Ecto neural progenitor cell (in vitro differentiated cells): ENCODE measurements around the gene ARHGAP8.
A peak's percentile ranks its signal among the peaks of the same experiment; 100 is the strongest.
"Not testable (repeated sequence)": the region's sequence is repeated elsewhere in the genome, so short reads cannot be mapped to it uniquely, and the experiment has no call there.

Source experiments
- DNase-seq: peaks from one replicate; pipeline ENCODE4 v3.0.0-alpha.2; 2018; ENCODE audit warnings: low spot score

ARHGAP8 gene

GRCh38 chr22:44739666-44740065 lies 12.7 kb upstream of the ARHGAP8 start:
- DNase-seq, result not testable (repeated sequence)

DNA sequence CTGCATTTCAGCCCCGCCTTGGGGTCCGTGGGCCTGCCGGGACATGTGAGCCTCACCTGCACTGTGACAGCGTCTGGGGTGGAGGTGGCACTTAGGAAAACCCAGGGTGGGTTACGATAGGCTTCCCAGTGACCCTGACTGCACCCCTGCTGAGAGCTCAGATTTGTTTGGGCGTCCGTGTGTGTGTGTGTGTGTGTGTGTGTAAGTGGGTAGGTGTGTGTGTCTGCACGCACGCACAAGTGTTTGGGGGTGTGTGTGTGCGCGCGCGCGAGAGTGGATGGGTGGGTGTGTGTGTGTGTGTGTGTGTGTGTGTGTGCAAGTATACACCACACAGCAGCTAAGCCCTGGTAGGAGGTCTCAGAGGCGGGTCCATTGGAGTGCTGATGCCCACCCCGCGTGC lies 12.1 kb upstream of the ARHGAP8 start:
- DNase-seq, result no peak

- no peak for DNase-seq
These were observed 10.4 kb upstream of the ARHGAP8 start for GRCh38 chr22:44741929-44742328.

GRCh38 chr22:44743247-44743646 lies 9.1 kb upstream of the ARHGAP8 start:
- DNase-seq, result no peak

- DNase-seq, result no peak
These were observed 8.6 kb upstream of the ARHGAP8 start for GRCh38 chr22:44743804-44744211.

DNA sequence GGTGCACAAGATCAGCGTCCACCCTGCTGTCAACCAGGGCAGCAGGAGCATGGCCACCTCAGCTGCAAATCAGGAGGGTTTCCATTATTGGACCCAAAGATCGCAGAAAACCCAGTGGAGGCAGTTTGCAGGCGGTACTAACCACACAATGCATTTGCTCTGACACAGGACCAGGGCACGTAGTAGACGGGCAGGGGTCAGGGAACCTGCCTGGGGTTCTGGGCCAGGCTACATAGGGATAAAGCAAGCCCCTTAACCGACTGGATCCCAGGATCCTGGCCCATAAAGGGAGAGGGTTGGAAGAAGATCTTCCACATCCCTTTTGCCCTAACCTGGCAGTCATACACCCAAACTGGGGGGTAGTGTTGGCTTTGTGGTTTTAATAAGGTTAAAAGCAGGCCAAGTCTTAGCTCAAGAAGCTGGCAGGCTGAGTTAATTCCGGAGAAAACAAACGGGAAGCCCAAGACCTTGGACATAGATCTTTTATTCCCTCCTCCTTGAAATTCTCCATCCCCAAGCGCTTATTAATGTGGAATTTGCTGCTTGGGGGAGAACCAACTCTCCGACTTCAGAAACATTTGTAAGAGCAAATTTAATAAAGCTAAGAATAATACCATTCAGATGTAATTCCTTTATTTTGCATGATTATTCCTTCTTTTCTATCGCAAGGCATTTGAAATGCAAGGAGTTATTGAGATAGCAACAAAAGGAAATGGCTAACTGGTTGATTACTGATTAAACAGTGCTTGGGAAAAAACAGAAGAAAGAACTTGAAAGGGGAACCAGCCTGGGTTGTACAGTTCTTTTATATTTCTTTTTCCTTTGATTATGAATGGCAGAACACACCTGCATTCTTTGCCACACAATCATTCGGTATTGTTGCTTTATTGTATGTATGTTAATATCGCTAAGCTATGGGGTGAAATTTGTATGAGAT lies 6.3 kb upstream of the ARHGAP8 start:
- DNase-seq, result no peak

GRCh38 chr22:44747784-44748127 lies 4.6 kb upstream of the ARHGAP8 start:
- not testable (repeated sequence) for DNase-seq

- no peak for DNase-seq
These were observed 3.9 kb upstream of the ARHGAP8 start for GRCh38 chr22:44748524-44748923.

DNA sequence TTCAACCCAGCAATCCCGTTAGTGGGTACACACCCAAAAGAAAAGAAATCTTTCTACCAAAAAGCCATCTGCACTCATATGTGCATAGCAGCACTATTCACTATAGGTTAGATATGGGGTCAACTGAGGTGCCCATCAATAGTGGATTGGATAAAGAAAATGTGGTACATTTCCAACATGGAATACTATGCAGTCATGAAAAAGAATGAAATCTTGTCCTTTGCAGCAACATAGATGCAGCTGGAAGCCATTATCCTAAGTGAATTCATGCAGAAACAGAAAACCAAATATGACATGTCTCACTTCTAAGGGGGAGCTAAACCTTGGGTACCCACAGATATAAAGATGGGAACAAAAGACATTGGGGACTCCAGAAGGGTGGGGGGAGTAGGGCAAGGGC lies 1.9 kb upstream of the ARHGAP8 start:
- no peak for DNase-seq

- peak; percentile 43 for DNase-seq
These were observed 1.0 kb downstream of the ARHGAP8 start for GRCh38 chr22:44753189-44754042.

- DNase-seq, result no peak
These were observed 2.6 kb downstream of the ARHGAP8 start for GRCh38 chr22:44754998-44755397.

- DNase-seq, result no peak
These were observed 3.0 kb downstream of the ARHGAP8 start for GRCh38 chr22:44755417-44755816.

GRCh38 chr22:44755956-44756361 lies 3.6 kb downstream of the ARHGAP8 start:
- DNase-seq, result no peak

DNA sequence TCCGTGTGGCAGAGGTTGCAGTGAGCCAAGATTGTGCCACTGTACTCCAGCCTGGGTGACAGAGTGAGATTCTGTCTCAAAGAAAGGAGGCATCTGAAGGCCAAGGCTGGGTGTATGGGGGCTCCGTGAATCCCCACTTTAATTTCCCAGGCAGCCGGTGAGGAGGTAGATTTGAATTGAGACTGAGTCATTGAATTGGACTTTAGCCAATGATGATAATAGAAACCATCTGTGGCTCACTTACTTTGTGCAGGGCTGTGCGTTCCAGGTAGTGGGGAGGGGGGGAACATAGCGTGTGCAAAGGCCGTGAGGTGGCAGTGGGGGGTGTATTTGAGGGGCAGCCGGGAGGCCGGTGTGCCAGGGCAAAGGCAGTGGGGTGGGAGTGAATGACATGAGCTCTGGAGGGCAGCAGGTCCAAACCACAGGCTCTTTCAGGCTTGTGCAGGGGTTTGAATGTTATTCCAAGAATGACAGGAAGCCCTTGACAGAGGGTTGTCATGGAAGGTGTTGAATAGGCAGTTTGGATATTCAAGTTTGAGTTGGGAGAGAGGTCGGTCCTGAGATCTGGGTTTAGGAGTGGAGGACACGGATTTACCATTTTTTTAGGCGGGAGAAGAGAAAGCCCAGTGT lies 6.1 kb downstream of the ARHGAP8 start:
- DNase-seq, result no peak

DNA sequence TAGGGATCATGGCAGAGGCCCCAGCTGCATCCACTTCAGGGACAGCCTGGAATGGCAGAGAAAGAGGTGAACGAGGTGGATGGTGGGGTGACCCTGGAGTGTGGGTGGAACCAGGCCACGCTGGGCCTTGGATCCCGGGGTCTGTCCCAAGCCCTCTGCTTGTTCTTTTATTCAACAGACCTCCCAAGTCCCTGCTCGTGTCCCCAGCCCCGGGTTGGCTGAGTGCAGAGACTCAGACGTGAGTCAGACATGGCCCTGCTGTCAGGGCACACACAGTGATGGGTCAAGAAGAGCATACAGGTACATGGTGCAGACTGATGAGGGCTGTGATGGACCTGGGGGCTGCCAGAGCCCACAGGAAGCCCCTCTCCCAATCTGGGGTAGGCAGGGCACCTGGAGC lies 6.6 kb downstream of the ARHGAP8 start:
- DNase-seq, result no peak

GRCh38 chr22:44759430-44760310 lies 7.3 kb downstream of the ARHGAP8 start:
- no peak for DNase-seq

DNA sequence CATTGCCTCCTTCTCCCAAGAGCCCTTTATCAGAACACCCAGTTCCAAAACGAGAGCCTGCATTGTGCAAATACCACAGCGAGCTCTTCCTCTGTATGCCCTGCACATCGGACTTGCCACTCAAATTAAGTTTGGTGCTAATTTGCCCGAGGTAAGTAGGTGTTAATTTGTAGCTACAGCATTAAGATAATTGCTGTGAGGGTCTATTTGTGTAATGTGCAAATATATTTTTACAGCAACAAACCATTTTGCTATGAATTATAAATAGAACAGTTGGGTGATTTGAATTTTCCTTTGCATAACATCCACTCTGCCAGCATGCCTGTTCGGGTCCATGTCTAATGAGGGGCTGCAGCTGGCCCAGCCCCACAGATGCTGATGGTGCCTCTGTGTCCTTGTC lies 8.1 kb downstream of the ARHGAP8 start:
- DNase-seq, result no peak

GRCh38 chr22:44761025-44761424 lies 8.7 kb downstream of the ARHGAP8 start:
- DNase-seq, result no peak

DNA sequence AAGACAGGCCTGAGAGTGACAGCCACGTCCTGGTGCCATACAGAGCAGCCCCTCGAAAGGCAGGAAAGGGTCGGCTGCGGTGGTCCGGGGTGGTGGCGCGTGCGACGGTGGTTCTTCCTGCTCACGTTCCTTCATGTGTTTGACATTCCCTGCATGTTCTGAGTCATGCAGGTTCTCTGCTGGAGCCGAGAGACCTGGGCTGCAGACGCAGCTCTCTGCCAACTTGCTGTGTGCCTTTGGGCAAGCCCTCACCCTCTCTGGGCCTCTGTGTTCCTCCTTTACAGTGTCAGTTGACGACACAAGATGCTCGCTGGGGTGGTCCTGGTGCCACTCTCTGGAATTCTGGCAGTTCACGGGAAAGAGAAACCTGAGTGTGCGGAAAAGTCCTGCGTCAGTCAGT lies 12.0 kb downstream of the ARHGAP8 start:
- no peak for DNase-seq

GRCh38 chr22:44764974-44765373 lies 12.6 kb downstream of the ARHGAP8 start:
- DNase-seq, result no peak

GRCh38 chr22:44765571-44766285 lies 13.4 kb downstream of the ARHGAP8 start:
- no peak for DNase-seq
